ENCODE measurements around the gene TKTL1.
"Not testable (repeated sequence)": the region's sequence is repeated elsewhere in the genome, so short reads cannot be mapped to it uniquely, and the experiment has no call there.

Gene TKTL1

DNA sequence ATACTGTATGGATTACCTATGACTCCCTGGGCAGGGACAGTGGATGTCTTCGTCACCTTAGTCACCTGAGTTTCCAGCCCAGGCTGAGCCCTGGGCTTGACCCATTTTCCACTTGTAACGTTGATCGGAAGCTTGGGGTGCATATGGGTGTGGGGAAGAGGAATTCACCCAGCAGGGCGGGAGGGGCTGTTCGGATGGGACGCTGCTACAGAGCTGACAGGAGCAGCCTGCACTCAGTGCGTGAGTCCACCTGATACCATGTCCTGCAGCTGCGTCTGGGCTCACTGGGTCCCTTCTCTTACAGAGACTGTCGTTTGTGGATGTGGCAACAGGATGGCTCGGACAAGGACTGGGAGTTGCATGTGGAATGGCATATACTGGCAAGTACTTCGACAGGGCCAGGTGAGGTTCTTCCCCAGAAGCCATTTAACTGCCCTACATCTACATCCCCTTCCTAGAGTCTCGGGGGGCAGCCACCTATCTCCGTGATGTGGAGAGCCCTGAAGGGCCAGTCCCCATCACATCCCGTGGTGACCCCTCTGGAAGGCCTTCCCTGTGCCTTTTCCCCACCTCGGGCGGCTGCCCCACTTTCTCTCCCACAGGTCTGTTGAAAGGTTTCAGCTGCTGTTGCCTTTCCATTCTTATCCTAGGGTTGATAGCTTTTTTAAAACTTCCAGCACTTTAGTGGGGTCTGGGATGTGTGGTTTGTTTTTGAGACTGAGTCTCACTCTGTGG lies 13.6 kb downstream of the TKTL1 start:
- DNase-seq: no peak

- DNase-seq: no peak
Observed at GRCh38 chrX:154310616-154311536, 15.3 kb downstream of the TKTL1 start.

GRCh38 chrX:154312116-154312515 lies 16.5 kb downstream of the TKTL1 start:
- DNase-seq: no peak

DNA sequence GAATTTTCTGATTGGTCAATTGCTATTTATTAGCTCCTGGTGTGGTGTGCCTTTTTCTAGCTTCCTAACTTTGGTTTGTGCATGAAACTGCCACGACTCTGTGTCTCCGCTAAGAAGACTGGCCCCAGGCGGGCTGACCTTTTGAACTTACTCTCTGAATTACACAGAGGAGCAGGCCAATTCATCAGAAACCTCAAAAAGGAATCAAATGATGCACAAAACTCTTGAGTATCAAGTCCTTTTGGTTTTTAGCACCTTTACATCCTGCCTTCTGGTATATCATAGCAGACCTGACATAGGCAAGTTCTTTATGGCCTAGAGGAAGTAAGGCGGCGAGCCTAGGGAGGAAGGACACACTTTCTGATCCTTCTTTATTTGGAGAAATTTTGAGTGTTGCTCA lies 17.6 kb downstream of the TKTL1 start:
- no peak for DNase-seq

GRCh38 chrX:154315416-154315815 lies 19.8 kb downstream of the TKTL1 start:
- DNase-seq: no peak

GRCh38 chrX:154317391-154317995 lies 21.9 kb downstream of the TKTL1 start:
- DNase-seq: peak; percentile 24

- DNase-seq: no peak
Observed at GRCh38 chrX:154320406-154320805, 24.8 kb downstream of the TKTL1 start.

DNA sequence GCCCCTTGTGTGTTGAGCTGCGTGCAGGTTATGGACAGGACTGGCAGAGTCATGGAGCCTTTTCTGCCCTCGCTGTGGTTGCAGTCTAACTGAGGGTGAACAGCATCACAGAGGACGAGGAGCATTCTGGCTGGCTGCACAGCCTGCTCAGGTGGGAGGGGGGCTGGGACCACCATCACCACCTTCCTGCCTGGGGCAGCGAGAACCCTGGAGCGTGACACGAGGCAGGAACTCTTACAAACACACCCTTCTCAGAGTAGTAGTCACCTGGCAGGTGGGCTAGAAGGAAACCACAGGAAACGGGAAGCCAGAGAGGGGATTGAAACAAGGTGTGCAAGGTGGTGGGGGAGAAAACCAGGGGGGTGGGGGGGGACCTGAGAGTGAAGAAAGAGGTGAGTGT lies 25.6 kb downstream of the TKTL1 start:
- DNase-seq: no peak

DNA sequence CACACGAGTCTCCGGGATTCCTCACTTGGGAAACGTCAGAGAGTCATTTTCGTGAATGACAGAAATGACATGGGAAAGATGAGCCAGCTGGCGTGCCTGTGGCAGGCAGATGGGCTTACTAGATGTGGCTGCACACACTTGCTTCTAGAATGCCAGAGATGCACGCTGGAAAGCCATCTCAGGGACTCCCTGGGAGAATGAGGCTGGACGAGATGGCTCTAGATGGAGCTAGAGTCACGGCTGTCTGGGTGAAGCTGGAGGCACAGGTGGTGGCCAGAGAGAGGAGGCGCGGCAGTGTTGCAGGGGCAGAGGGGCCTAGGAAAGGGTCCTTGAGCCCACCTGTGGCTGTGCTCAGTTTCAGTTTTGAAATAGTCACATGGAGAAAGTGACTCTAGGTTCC lies 26.0 kb downstream of the TKTL1 start:
- DNase-seq: no peak

GRCh38 chrX:154322890-154323289 lies 27.3 kb downstream of the TKTL1 start:
- no peak for DNase-seq

DNA sequence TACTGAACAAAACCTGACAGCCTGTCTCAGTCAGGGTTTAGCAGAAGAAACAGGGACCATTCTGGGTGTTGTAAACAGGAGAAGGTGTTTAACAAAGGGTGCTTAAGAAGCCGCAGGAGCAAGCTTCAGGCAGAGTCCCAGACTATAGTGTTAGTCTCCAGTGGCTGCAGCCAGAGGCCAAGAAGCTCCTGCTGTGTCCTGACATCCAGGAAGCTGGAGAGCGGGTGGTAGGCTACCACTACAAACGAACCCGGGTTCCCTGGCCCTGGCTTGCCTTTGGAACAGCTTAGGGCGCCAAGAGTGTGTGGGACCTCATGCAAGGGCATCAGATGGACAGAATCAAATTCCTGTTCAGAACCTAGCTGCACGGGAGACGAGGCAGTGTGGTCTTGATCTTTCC lies 27.9 kb downstream of the TKTL1 start:
- DNase-seq: no peak

GRCh38 chrX:154325541-154325940 lies 29.9 kb downstream of the TKTL1 start:
- no peak for DNase-seq

DNA sequence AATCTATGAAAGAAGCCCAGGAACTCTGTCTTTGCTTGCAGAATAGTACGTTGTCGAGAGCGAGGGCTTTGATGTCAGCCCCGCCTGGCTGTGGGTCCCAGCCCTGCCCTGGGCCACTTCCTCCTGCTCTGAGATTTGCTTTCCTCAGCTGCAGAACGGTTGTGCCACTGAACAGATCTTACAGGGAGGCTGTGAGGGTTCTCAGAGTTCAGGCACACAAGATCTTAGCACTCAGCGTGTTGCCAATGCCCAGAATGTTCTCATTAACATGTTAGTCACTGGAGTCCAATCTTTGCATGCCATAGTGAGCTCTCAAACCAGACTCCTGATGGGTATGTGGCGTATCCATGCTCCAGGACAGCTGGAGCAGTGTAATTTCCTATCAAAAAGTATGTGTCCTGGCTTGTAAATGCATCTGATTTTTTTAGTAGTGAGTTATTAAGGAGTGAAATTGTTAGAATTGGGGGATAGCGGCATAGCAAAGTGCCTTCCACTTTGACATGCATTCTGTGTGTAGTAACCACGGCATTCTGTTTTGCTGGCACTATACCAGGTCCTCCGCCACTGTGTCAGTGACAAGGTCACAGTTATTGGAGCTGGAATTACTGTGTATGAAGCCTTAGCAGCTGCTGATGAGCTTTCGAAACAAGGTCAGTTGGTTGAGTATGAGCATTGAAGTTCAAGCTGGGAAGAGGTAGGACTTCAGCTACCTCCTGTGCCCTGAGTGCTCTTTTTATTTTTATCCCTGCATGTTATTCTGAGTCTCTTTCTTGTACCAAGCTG lies 31.6 kb downstream of the TKTL1 start:
- DNase-seq: no peak

DNA sequence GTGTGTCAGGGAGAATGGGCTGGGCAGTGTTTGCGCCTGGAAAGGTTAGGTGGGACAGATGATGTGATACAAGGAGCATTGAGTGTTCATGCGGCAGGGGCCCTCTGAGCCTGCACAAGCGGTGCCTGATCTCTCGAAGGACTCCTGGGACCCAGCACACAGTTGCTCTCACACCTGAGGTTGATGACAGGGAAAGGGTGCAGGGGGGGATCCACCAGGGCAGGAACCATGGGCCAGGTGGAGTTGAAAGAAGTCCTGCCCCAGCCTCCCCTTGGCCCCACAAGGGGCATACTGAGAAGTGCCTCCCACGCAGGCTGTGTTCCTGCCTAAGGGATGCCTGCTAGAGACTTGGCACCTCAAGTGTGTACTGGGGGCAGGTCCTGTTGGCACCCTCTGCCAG lies 33.1 kb downstream of the TKTL1 start:
- no peak for DNase-seq

GRCh38 chrX:154329294-154329693 lies 33.7 kb downstream of the TKTL1 start:
- no peak for DNase-seq

GRCh38 chrX:154332561-154332960 lies 37.0 kb downstream of the TKTL1 start:
- DNase-seq: no peak

DNA sequence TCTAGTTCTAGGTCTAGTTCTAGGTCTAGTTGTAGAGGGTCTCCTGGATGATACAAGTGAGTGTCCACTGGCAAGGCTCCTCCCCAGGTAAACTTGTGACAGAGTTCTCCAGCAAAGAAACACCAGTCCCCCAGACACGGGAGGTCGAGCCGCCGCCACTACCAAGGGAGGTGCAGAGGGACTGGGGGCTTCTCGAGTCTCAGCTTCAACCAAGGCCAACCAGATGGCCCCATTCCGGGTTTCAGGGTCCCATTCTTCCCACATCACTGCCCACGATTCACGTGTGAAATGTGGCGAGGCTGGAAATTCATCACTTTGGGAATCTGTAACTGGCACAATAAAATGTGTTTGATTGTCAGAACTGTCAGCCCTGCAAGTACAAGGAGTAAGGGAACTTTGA lies 37.5 kb downstream of the TKTL1 start:
- DNase-seq: no peak

DNA sequence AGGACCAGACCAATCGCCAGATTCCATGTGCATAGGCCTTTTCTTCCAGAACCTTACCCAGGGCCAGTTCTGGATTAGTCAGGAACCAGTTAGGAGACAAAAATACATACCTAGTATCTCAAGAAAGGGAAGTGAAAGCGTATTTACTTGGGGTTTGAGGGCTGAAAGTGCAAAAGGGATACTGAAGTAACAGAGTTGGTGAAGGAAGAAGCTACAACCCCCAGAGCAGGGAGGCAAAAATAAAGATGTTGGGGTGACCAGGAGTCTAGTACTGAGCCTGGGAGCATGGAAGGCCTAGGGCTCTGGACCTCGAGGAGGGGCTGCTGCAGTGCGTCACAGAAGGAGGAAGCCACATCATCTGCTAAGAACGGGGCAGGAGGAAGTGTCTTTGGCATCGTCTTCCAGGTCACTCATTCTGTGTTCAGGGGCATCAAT lies 38.3 kb downstream of the TKTL1 start:
- no peak for DNase-seq

DNA sequence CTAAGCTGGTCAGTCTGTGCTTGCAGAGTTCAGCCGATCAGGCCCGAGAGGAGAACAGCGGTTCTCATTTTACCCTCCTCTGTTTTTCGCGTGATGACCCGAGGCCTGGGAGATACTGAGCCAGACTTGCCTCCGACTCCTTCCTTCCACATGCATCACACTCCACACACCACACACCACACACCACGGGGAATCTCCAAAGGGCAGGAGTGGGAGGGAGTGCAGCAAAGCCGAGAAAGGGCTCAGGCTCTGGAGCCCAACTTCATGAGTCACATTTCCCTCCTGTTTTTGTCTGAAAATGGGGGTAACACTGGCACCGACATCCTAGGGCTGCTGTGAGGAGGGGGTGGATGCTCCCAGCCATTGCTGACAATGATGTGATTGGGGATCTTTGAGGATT lies 38.9 kb downstream of the TKTL1 start:
- DNase-seq: no peak

DNA sequence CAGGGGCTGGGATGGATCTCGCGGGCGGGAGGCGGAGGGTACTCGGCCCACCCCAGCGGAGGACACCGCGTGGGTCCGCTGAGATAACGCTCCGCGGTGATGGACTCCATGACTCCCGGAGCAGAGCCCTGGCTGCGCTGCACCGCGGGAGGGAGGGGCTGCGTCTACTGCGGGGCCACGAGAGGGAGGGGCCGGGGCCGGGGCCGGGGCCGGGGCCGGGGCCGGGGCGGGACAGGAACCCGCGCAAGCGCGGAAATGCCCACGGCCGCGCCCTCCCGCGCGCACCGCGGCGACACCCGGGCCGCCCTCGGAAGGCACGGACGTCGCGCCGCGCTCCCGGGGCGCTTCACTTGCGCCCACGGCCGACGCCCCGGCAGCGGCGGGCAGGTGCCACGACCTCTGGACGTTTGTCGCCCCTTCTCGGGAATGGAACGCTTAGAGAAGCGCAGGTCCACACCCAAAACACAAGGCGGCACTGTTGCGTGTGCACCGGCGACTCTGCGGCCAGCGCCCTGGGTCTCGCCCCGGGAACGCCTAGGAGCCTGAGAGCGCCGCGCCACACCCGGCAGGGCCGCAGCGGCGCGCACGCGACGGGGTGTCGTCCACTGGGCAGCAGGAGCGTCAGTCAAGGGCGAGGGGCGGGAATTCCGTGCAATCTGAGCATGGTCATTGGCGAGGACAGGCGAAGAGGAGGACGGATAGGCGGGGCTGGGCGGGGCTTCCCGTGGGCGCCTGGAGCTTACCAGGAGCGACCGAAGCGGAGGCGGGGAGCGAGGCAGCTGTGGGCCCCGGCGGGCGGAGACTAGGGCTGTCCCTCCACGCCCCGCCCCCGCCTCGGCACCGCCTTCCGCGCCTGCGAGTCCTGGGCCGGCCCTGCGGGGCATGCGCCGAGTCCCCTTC lies 46.1 kb downstream of the TKTL1 start:
- not testable (repeated sequence) for DNase-seq

GRCh38 chrX:154343063-154343462 lies 47.5 kb downstream of the TKTL1 start:
- DNase-seq: not testable (repeated sequence)

DNA sequence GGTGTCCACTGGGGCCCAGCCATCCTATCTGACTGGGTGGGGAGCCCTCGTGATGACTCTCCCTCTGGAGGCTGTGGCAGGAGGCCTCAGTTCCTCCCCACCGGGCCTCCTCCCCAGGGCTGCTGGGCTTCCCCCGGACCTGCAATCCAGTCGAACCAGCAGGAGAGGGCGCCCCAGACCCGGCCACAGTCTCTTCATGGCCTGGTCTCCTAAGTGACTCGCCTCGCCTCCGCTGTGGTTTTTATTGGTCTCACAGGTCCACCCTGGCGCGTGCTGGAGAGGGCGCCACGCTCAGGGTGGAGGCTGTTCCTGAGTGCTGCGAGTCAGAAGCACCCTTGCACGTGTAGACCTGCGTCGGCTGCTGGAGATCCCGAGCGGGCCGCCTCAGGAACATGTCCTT lies 48.0 kb downstream of the TKTL1 start:
- DNase-seq: not testable (repeated sequence)

Measured in retina (tissue), 1 donor.